ENCODE data around the gene CASP7. TPM values are rescaled to one million over a fixed set of nuclear protein-coding genes. Genes with fewer than 3 reads are reported as not detected.
"Not testable (repeated sequence)": the region's sequence is repeated elsewhere in the genome, so short reads cannot be mapped to it uniquely, and the experiment has no call there.

The CASP7 gene
- 22.2 TPM in 2 replicates for total RNA-seq (2014; rRNA removed; shearing (Covaris generic))

- peak; percentile 84 for DNase-seq (ENCODE audit: low spot score)
Measured at GRCh38 chr10:113679463-113680189, at the start of gene CASP7. Gene CASP7 (plus strand): TSS chr10:113679912. CDS start chr10:113697494, 17,582 bp downstream.

DNA sequence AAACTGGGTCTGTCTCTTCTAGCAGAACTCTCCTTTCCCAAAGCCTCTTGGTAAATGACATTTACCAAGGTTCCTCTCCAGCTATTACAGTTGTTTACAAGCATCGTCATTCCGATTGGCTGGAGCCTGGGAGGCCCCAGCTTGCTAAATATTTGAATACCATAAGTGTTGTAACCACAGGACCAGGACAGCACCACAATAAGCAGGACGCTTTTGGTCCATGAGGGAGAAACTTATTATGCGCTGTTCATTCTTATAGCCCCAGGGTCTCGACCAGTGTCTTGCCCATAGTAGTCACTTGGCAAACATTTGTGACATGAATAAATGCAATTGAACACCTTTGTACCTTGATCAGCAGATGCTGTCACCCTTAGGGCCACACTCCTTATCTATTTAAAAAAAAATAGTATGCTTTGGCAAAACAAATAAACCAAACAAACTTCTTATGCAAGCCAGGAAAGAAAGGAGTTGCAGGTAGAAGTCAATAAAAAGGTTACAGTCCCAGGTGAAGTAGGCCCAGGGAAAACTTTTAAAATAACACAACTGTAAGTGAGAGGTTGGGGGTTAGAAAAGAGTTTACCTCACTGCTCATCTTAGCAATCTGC is 48.7 kb upstream of the CASP7 start:
- no peak for DNase-seq (ENCODE audit: low spot score)

GRCh38 chr10:113631684-113632367 is 47.9 kb upstream of the CASP7 start:
- DNase-seq (ENCODE audit: low spot score): no peak

- DNase-seq (ENCODE audit: low spot score): no peak
Measured at GRCh38 chr10:113639966-113640365, 39.7 kb upstream of the CASP7 start.

DNA sequence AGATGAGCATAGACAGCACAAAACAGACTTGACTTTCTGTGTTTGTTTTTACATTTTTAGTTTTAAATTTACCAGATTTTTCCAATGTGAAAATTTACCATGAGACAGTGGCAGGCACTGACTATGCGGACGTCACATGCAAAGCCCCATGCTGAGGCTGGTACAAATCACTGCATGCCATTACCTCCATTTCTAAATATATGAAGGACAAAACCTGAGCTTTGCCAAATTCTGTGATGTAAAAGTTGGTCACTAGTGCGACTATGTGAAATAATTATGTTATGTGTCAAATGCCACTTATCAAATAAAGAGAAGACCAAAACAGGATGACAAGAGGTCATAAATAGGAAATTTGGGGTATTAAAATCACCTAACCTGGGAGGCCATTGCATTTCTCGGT is 38.0 kb upstream of the CASP7 start:
- DNase-seq (ENCODE audit: low spot score): no peak

GRCh38 chr10:113643183-113643582 is 36.5 kb upstream of the CASP7 start:
- DNase-seq (ENCODE audit: low spot score): peak; percentile 2

DNA sequence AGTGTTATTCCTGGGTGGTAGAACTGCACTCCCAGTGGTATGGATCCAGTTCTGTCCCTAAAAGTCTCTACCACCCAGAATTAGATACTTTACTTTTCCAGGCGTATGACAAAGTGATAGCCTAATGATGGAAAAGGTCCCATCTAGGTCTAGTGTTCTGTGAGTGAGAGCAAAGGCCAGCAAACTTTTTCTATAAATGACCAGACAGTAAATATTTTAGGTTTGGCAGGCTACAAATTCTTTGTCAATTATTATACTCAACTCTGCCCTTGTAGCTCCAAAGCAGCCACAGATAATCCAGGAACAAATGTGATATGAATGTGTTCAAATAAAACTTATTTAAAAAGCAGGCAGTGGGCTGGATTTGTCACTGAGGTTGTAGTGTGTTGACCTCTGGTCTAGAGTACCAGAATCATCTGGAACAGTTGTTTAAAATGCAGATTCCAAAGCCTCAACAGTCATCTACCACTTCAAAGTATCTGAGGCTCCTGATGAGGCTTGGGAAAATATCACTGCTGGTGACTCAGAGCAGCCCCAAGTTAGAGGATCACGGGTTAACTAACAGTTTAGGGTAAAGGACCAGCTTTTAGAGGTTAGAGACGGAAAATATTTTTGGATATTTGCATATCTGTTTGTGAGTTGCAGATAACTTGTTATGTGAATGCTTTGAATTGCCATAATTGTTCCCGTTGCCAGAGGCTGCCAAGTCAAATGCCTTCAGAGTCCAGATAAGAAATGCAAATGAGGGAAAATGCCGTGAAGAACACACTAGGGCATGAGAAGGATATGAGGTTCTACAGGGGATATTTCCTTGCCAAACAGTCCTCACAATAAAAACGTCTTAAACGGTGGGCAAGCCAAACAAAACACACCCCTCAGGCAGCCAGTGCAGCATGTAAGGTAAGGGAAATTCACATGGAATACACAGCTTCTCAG is 35.3 kb upstream of the CASP7 start:
- DNase-seq (ENCODE audit: low spot score): no peak

DNA sequence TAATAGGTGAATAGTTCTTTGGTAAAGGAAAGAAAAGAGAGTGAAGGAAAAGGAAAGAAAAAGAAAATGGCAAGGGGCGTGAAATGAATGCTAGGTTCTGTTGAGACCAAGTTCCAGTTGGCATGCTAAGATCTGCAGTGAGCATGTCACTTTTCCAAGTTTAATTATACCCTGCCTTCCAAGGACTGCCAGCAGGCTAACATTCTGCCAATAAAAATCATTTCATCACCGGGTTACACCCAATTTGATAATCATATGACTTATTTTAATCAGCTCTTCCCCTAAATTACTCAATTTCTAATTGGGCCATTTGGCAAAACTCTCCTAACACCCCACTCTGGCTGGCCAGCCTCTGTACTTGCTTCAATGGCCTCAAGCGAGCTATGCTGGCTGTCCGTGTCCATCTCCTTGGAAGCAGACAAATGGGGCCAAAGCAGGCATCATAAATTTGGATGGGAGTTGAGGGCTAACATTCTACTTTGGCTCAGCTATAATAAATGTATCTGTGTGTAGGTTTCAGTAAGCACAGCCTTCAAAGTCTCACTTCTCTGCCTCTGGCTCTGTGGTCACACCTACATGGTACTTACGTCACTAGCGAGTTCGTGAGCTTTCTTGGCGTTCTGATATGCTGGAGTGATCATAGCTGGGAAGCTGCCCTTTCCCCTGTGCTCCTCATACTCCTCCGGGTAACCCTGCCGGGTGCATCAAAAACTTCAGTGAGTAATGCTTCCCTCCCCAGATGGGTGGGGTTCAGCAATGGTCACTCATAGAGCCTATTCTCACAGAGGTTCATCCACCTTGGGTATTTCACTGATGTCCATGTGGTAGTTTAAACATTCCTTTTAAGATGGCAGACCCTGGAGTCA is 33.1 kb upstream of the CASP7 start:
- DNase-seq (ENCODE audit: low spot score): no peak

GRCh38 chr10:113647812-113648211 is 31.9 kb upstream of the CASP7 start:
- no peak for DNase-seq (ENCODE audit: low spot score)

DNA sequence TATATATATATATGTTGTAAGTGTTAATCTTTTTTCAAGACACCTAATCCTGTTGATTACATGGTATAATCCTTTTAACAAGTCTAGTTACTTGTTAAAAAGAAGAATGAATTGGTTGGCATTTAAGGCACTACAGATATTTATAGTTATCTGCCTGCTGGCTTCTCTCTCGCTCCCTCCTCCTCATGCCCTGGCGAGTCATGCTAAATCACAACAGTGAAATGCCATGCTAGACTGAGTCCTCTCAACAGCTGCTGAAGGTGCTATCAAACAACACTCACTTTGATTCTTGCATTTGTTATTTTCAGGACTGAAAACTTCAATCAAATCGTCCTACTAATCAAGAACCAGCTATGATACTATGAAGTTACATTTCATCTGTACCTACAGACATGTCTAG is 31.2 kb upstream of the CASP7 start:
- no peak for DNase-seq (ENCODE audit: low spot score)

- DNase-seq (ENCODE audit: low spot score): no peak
Measured at GRCh38 chr10:113650172-113650571, 29.5 kb upstream of the CASP7 start.

- no peak for DNase-seq (ENCODE audit: low spot score)
Measured at GRCh38 chr10:113651021-113651420, 28.7 kb upstream of the CASP7 start.

GRCh38 chr10:113651898-113652297 is 27.8 kb upstream of the CASP7 start:
- DNase-seq (ENCODE audit: low spot score): no peak

DNA sequence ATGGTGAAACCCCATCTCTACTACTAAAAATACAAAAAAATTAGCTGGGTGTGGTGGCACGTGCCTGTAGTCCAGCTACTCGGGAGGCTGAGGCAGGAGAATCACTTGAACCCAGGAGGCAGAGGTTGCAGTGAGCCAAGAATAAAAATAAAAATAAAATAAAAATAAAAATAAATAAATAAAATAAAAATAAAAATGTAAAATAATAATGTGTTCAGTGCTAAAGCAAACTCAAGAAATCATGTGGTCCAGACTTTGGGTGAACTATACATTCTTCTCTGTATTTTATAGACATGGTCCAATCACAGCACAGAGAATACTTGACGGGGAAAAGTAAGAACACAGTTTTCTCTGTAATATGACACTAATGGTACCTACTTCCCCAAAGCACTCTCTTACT is 27.3 kb upstream of the CASP7 start:
- DNase-seq (ENCODE audit: low spot score): not testable (repeated sequence)

GRCh38 chr10:113656896-113657295 is 22.8 kb upstream of the CASP7 start:
- DNase-seq (ENCODE audit: low spot score): no peak

- no peak for DNase-seq (ENCODE audit: low spot score)
Measured at GRCh38 chr10:113657544-113657943, 22.2 kb upstream of the CASP7 start.

- no peak for DNase-seq (ENCODE audit: low spot score)
Measured at GRCh38 chr10:113661332-113661731, 18.4 kb upstream of the CASP7 start.

GRCh38 chr10:113663142-113663541 is 16.6 kb upstream of the CASP7 start:
- DNase-seq (ENCODE audit: low spot score): no peak

- DNase-seq (ENCODE audit: low spot score): no peak
Measured at GRCh38 chr10:113663908-113664307, 15.8 kb upstream of the CASP7 start, which contains the start of gene NRAP. Gene NRAP (minus strand): TSS chr10:113664041. CDS start chr10:113663882, 159 bp downstream.

GRCh38 chr10:113665352-113665751 is 14.4 kb upstream of the CASP7 start:
- DNase-seq (ENCODE audit: low spot score): no peak

Measured in HT-29 (cell line).